ENCODE data around the gene PAK1IP1. TPM values are rescaled to one million over a fixed set of nuclear protein-coding genes. Genes with fewer than 3 reads are reported as not detected.
"Not testable (repeated sequence)": the region's sequence is repeated elsewhere in the genome, so short reads cannot be mapped to it uniquely, and the experiment has no call there.

The PAK1IP1 gene
- total RNA-seq, 1 donor from 2014 or later = 9.5 TPM

- no peaks in the 10 kb centered on the region for H3K4me1 ChIP-seq
- H3K36me3 ChIP-seq = peaks cover 9% of the 10 kb centered on the region
- H3K4me3 ChIP-seq = no peak overlapping the region
- TF ChIP-seq CTCF (IDR thresholded peaks at IDR 0.05) = no peak
- no peak for DNase-seq
- intact Hi-C loops (cut with DNase I) = no loop called here
- no peaks in the 10 kb centered on the region for H3K27me3 ChIP-seq (ENCODE audit: low read depth)
- no peak for ATAC-seq
- H3K27ac ChIP-seq = no peak overlapping the region
- H3K9me3 ChIP-seq = no peaks in the 10 kb centered on the region
Measured at GRCh38 chr6:10740061-10740460, 45.3 kb downstream of the PAK1IP1 start.

GRCh38 chr6:10741643-10742042 is 46.9 kb downstream of the PAK1IP1 start:
- DNase-seq; H3K27ac ChIP-seq; H3K4me1 ChIP-seq; H3K27me3 ChIP-seq (ENCODE audit: low read depth); H3K36me3 ChIP-seq; H3K4me3 ChIP-seq; ATAC-seq; H3K9me3 ChIP-seq; intact Hi-C loops (cut with DNase I): not testable (repeated sequence)

GRCh38 chr6:10742251-10742650 is 47.5 kb downstream of the PAK1IP1 start:
- Histone ChIP-seq H3K36me3 (peaks cover 9% of the 10 kb centered on the region), H3K4me3 (no peak overlapping the region), H3K27me3 (ENCODE audit: low read depth) (no peaks in the 10 kb centered on the region), H3K27ac (no peak overlapping the region), H3K4me1 (peaks cover 7% of the 10 kb centered on the region), H3K9me3 (no peaks in the 10 kb centered on the region)
- no peak for TF ChIP-seq CTCF (IDR thresholded peaks at IDR 0.05)
- intact Hi-C loops (cut with DNase I) = no loop called here
- DNase-seq (no peak), ATAC-seq (no peak)

- no peak for DNase-seq
- Histone ChIP-seq H3K36me3 (peaks cover 9% of the 10 kb centered on the region), H3K27me3 (ENCODE audit: low read depth) (no peaks in the 10 kb centered on the region), H3K4me1 (peaks cover 10% of the 10 kb centered on the region), H3K9me3 (no peaks in the 10 kb centered on the region), H3K4me3 (no peak overlapping the region), H3K27ac (no peak overlapping the region)
- intact Hi-C loops (cut with DNase I) = no loop called here
- TF ChIP-seq CTCF (IDR thresholded peaks at IDR 0.05) = no peak
- no peak for ATAC-seq
Measured at GRCh38 chr6:10743515-10743914, 48.7 kb downstream of the PAK1IP1 start.

GRCh38 chr6:10745116-10745515 is 50.3 kb downstream of the PAK1IP1 start:
- Histone ChIP-seq H3K36me3 (peaks cover 14% of the 10 kb centered on the region), H3K4me1 (peaks cover 25% of the 10 kb centered on the region), H3K9me3 (no peaks in the 10 kb centered on the region), H3K4me3 (no peak overlapping the region), H3K27ac (no peak overlapping the region), H3K27me3 (ENCODE audit: low read depth) (no peaks in the 10 kb centered on the region)
- intact Hi-C loops (cut with DNase I) = no loop called here
- ATAC-seq (no peak), DNase-seq (no peak)
- no peak for TF ChIP-seq CTCF (IDR thresholded peaks at IDR 0.05)

- ATAC-seq (no peak), DNase-seq (no peak)
- no peaks in the 10 kb centered on the region for H3K9me3 ChIP-seq
- no peaks in the 10 kb centered on the region for H3K27me3 ChIP-seq (ENCODE audit: low read depth)
- peak overlapping the region; percentile 88 for H3K27ac ChIP-seq
- intact Hi-C loops (cut with DNase I) = no loop called here
- no peak for TF ChIP-seq CTCF (IDR thresholded peaks at IDR 0.05)
- H3K4me1 ChIP-seq = peaks cover 25% of the 10 kb centered on the region
- H3K36me3 ChIP-seq = peaks cover 28% of the 10 kb centered on the region
- H3K4me3 ChIP-seq = peak overlapping the region; percentile 77
Measured at GRCh38 chr6:10746915-10747250, 52.1 kb downstream of the PAK1IP1 start.

Measured in lower lobe of right lung (tissue), 2 donors.